DND-41 (cell line): ENCODE data around the gene KCTD21.
"Not testable (repeated sequence)": the region's sequence is repeated elsewhere in the genome, so short reads cannot be mapped to it uniquely, and the experiment has no call there.

Experiments
- ATAC-seq: fragments of 200-7000 bp; cut with Tn5 transposase; 3 replicates; pipeline ENCODE4 v1.9.1; 2021; ENCODE audit warnings: low read depth; ENCODE audit not compliant: insufficient read depth
- DNase-seq: peaks from one replicate; pipeline ENCODE4 v3.0.0-alpha.2; 2020
- H2AFZ ChIP-seq: 2 replicates; pipeline ENCODE4 v1.6.0; 2012; ENCODE audit warnings: low read depth, low read length
- H3K27ac ChIP-seq: 2 replicates; pipeline ENCODE4 v1.5.1; 2012; ENCODE audit warnings: low read length, inconsistent platforms
- H3K27me3 ChIP-seq: fragments of 200-600 bp; sonication (generic); 2 replicates; pipeline ENCODE4 v1.6.0; 2012; ENCODE audit warnings: low read length, mild to moderate bottlenecking, inconsistent platforms; ENCODE audit not compliant: insufficient read depth, poor library complexity
- H3K36me3 ChIP-seq: 2 replicates; pipeline ENCODE4 v1.5.1; 2012; ENCODE audit warnings: low read length, inconsistent platforms; ENCODE audit not compliant: insufficient read depth
- H3K4me1 ChIP-seq: 2 replicates; pipeline ENCODE4 v1.5.1; 2012; ENCODE audit warnings: mild to moderate bottlenecking, low read length; ENCODE audit not compliant: insufficient read depth
- H3K4me2 ChIP-seq: 2 replicates; pipeline ENCODE4 v1.6.0; 2012; ENCODE audit warnings: mild to moderate bottlenecking, moderate library complexity, low read length, inconsistent platforms; ENCODE audit not compliant: insufficient read depth
- H3K4me3 ChIP-seq, 2 experiments: fragments of 200-600 bp in 1 of 2; shearing (Covaris generic) in 1 of 2; 2 replicates each; pipeline ENCODE4 v1.5.1; 2012 to 2016; ENCODE audit warnings: inconsistent platforms in 2 of 2, low read length in 2 of 2, mild to moderate bottlenecking in 2 of 2, low read depth in 1 of 2, moderate library complexity in 1 of 2
- H3K79me2 ChIP-seq: 2 replicates; pipeline ENCODE4 v1.6.0; 2012; ENCODE audit warnings: low read length, inconsistent platforms; ENCODE audit not compliant: insufficient read depth
- H3K9ac ChIP-seq: 2 replicates; pipeline ENCODE4 v1.6.0; 2012; ENCODE audit warnings: low read depth, mild to moderate bottlenecking, inconsistent platforms, low read length, moderate library complexity
- H3K9me3 ChIP-seq: 2 replicates; pipeline ENCODE4 v1.5.1; 2012; ENCODE audit warnings: low read length, moderate library complexity, mild to moderate bottlenecking, inconsistent platforms; ENCODE audit not compliant: insufficient read depth, severe bottlenecking
- H4K20me1 ChIP-seq: 2 replicates; pipeline ENCODE4 v1.6.0; 2012; ENCODE audit warnings: low read length; ENCODE audit not compliant: insufficient read depth
- CTCF ChIP-seq: IDR thresholded peaks from 2 replicates; pipeline ENCODE4 v1.5.1; 2012; ENCODE audit warnings: borderline replicate concordance, low read length, moderate library complexity, mild to moderate bottlenecking; ENCODE audit not compliant: poor library complexity, severe bottlenecking; ENCODE audit errors: extremely low read depth
- EZH2 ChIP-seq: IDR thresholded peaks from 3 replicates; pipeline ENCODE4 v1.6.1; 2012; ENCODE audit warnings: borderline replicate concordance, low read depth, mild to moderate bottlenecking, moderate library complexity, low read length, inconsistent platforms; ENCODE audit not compliant: severe bottlenecking

KCTD21 gene

GRCh38 chr11:78224906-78225420 is 36.5 kb upstream of the KCTD21 start:
- Histone ChIP-seq H3K4me2 (no peak overlapping the region), H3K27me3 (no peaks in the 10 kb centered on the region), H3K27ac (peak overlapping the region; percentile 6), H3K4me1 (peaks cover 17% of the 10 kb centered on the region), H3K79me2 (peaks cover 52% of the 10 kb centered on the region), H3K9ac (no peak overlapping the region), H3K36me3 (peaks cover 94% of the 10 kb centered on the region), H3K4me3 (no peak overlapping the region), H4K20me1 (no peaks in the 10 kb centered on the region), H3K9me3 (no peaks in the 10 kb centered on the region), H2AFZ (no peak overlapping the region)
- peak; percentile 3 for DNase-seq
- ATAC-seq: no peak
- TF ChIP-seq EZH2 (no peak), CTCF (no peak)

- TF ChIP-seq CTCF (no peak), EZH2 (no peak)
- ATAC-seq: no peak
- Histone ChIP-seq H3K4me3 (no peak overlapping the region), H3K9ac (no peak overlapping the region), H3K4me2 (no peak overlapping the region), H3K27me3 (no peaks in the 10 kb centered on the region), H2AFZ (no peak overlapping the region), H3K9me3 (no peaks in the 10 kb centered on the region), H3K79me2 (peaks cover 47% of the 10 kb centered on the region), H3K36me3 (peaks cover 94% of the 10 kb centered on the region), H3K4me1 (peaks cover 12% of the 10 kb centered on the region), H4K20me1 (no peaks in the 10 kb centered on the region), H3K27ac (peak overlapping the region; percentile 2; the same call in 1 of the 2 replicates)
- DNase-seq: no peak
These were observed 36.1 kb upstream of the KCTD21 start for GRCh38 chr11:78224506-78224905.

GRCh38 chr11:78223320-78223954 is 35.0 kb upstream of the KCTD21 start:
- TF ChIP-seq EZH2 (no peak), CTCF (no peak)
- H4K20me1 ChIP-seq: no peaks in the 10 kb centered on the region
- no peak overlapping the region for H2AFZ ChIP-seq
- no peak overlapping the region for H3K27ac ChIP-seq
- H3K79me2 ChIP-seq: peaks cover 37% of the 10 kb centered on the region
- no peak for DNase-seq
- no peaks in the 10 kb centered on the region for H3K27me3 ChIP-seq
- no peak overlapping the region for H3K9ac ChIP-seq
- H3K4me2 ChIP-seq: no peak overlapping the region
- H3K4me3 ChIP-seq: no peak overlapping the region
- ATAC-seq: no peak
- H3K4me1 ChIP-seq: peaks cover 1% of the 10 kb centered on the region; the same call in 1 of the 2 replicates
- no peaks in the 10 kb centered on the region for H3K9me3 ChIP-seq
- peaks cover 95% of the 10 kb centered on the region for H3K36me3 ChIP-seq

GRCh38 chr11:78222726-78223125 is 34.3 kb upstream of the KCTD21 start:
- H2AFZ ChIP-seq, H3K27ac ChIP-seq, H3K9me3 ChIP-seq, H3K4me2 ChIP-seq, H3K4me3 ChIP-seq, H4K20me1 ChIP-seq, H3K27me3 ChIP-seq, H3K4me1 ChIP-seq, ATAC-seq, DNase-seq, H3K9ac ChIP-seq: not testable (repeated sequence)
- peaks cover 96% of the 10 kb centered on the region for H3K36me3 ChIP-seq
- peaks cover 32% of the 10 kb centered on the region for H3K79me2 ChIP-seq
